Liver (tissue), 3 donors: ENCODE data around the gene ACVR2A.

ENCODE experiments used
- EGR1 ChIP-seq, 2 donors: IDR thresholded peaks; 2 replicates each; pipeline ENCODE4 v1.6.1; 2016 to 2018; ENCODE audit warnings: antibody characterized with exemption in 2 of 2, low read depth in 2 of 2
- FOXA1 ChIP-seq: IDR thresholded peaks from 2 replicates; pipeline ENCODE4 v1.6.1; 2016; ENCODE audit warnings: antibody characterized with exemption
- JUND ChIP-seq, 2 donors: IDR thresholded peaks; 2 replicates each; pipeline ENCODE4 v1.6.1; 2016; ENCODE audit warnings: antibody characterized with exemption in 2 of 2
- REST ChIP-seq: IDR thresholded peaks from 2 replicates; pipeline ENCODE4 v1.6.1; 2016; ENCODE audit warnings: antibody characterized with exemption, mild to moderate bottlenecking
- RXRA ChIP-seq, 2 donors: IDR thresholded peaks; 2 replicates each; pipeline ENCODE4 v1.6.1; 2017 to 2018; ENCODE audit warnings: antibody characterized with exemption in 2 of 2, mild to moderate bottlenecking in 1 of 2
- SP1 ChIP-seq: IDR thresholded peaks from 2 replicates; pipeline ENCODE4 v1.6.1; 2018; ENCODE audit warnings: antibody characterized with exemption, mild to moderate bottlenecking
- TF ChIP-seq, protein P1 (sequence below): fragments of 150-350 bp; IDR thresholded peaks from 2 replicates; pipeline ENCODE4 v1.5.1; 2017; ENCODE audit warnings: improper control_type of control experiment, low read depth, low read length; ENCODE audit not compliant: missing input control
- TF ChIP-seq, protein P2 (sequence below): IDR thresholded peaks from 2 replicates; pipeline ENCODE4 v1.6.1; 2016; ENCODE audit warnings: antibody characterized with exemption
- donor health status: healthy.
- donor health status: healthy.

- TF ChIP-seq, protein P1, sequence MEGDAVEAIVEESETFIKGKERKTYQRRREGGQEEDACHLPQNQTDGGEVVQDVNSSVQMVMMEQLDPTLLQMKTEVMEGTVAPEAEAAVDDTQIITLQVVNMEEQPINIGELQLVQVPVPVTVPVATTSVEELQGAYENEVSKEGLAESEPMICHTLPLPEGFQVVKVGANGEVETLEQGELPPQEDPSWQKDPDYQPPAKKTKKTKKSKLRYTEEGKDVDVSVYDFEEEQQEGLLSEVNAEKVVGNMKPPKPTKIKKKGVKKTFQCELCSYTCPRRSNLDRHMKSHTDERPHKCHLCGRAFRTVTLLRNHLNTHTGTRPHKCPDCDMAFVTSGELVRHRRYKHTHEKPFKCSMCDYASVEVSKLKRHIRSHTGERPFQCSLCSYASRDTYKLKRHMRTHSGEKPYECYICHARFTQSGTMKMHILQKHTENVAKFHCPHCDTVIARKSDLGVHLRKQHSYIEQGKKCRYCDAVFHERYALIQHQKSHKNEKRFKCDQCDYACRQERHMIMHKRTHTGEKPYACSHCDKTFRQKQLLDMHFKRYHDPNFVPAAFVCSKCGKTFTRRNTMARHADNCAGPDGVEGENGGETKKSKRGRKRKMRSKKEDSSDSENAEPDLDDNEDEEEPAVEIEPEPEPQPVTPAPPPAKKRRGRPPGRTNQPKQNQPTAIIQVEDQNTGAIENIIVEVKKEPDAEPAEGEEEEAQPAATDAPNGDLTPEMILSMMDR: no peak
- TF ChIP-seq REST: no peak
- TF ChIP-seq, protein P2, sequence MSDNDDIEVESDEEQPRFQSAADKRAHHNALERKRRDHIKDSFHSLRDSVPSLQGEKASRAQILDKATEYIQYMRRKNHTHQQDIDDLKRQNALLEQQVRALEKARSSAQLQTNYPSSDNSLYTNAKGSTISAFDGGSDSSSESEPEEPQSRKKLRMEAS: no peak
- no peak for TF ChIP-seq RXRA (IDR thresholded peaks at IDR 0.05)
- TF ChIP-seq EGR1 (IDR thresholded peaks at IDR 0.05; ENCODE audit: low read depth in 2 of 2): no peak
- no peak for TF ChIP-seq SP1
- TF ChIP-seq JUND (IDR thresholded peaks at IDR 0.05): no peak
- TF ChIP-seq FOXA1: no peak
These were observed 72.3 kb downstream of the ACVR2A start for GRCh38 chr2:147917161-147917560.
